Stomach (tissue), 4 donors: ENCODE results near the gene RABGAP1L.

Source experiments
- POLR2A ChIP-seq, 4 donors: fragments of 450-650 bp; IDR thresholded peaks; one replicate each; pipeline ENCODE4 v1.6.1; 2016; ENCODE audit warnings: antibody characterized with exemption in 4 of 4, control low read depth in 2 of 4, mild to moderate bottlenecking in 1 of 4, moderate library complexity in 1 of 4
- TF ChIP-seq, protein P1 (sequence below), 7 experiments: fragments of 450-650 bp in 4 of 7; fragments of 200-600 bp in 3 of 7; sonication (generic) in 3 of 7; IDR thresholded peaks; one replicate each; pipeline ENCODE4 v1.5.1; 2016 to 2019; ENCODE audit warnings: antibody characterized with exemption in 7 of 7, control low read depth in 2 of 7, mild to moderate bottlenecking in 1 of 7

DNA sequence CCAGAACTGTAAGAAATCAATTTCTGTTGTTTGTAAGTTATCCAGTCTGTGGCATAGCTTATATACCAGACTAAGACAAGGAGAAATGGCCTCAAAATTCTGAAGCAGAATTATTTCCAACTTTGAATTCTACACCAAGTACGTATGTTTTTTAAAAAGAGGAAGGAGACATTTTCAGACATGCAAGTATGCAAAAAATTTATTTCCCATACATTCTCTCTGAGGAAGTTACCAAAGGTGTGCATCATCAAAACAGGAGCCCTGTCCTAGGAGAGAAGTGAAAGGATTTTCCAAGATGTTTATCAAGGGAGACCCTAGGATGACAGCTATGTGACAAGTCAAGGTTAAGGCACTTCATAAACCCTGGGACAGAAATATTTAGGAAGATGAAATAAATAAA, 49.3 kb upstream of the RABGAP1L start:
- TF ChIP-seq, protein P1, sequence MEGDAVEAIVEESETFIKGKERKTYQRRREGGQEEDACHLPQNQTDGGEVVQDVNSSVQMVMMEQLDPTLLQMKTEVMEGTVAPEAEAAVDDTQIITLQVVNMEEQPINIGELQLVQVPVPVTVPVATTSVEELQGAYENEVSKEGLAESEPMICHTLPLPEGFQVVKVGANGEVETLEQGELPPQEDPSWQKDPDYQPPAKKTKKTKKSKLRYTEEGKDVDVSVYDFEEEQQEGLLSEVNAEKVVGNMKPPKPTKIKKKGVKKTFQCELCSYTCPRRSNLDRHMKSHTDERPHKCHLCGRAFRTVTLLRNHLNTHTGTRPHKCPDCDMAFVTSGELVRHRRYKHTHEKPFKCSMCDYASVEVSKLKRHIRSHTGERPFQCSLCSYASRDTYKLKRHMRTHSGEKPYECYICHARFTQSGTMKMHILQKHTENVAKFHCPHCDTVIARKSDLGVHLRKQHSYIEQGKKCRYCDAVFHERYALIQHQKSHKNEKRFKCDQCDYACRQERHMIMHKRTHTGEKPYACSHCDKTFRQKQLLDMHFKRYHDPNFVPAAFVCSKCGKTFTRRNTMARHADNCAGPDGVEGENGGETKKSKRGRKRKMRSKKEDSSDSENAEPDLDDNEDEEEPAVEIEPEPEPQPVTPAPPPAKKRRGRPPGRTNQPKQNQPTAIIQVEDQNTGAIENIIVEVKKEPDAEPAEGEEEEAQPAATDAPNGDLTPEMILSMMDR (IDR thresholded peaks at IDR 0.05): no peak
- TF ChIP-seq POLR2A (IDR thresholded peaks at IDR 0.05): no peak
